Ovary (tissue), 9 donors: ENCODE measurements around the gene SLC6A6. TPM values are rescaled to one million over a fixed set of nuclear protein-coding genes. Genes with fewer than 3 reads are reported as not detected.
A peak's percentile ranks its signal among the peaks of the same experiment; 100 is the strongest.

ENCODE experiments used
- DNase-seq, 5 donors: peaks; one replicate each; pipeline ENCODE4 v3.0.0-alpha.2; 2019 to 2020
- H3K27ac ChIP-seq, 2 donors: fragments of 200-600 bp; one replicate each; pipeline versions ENCODE4 v1.5.1 to v1.8.0; 2019 to 2022
- H3K27me3 ChIP-seq: fragments of 200-600 bp; one replicate; pipeline ENCODE4 v1.8.0; 2022
- H3K36me3 ChIP-seq: fragments of 200-600 bp; sonication (generic); one replicate; pipeline ENCODE4 v1.5.1; 2019
- H3K4me1 ChIP-seq: one replicate; pipeline ENCODE4 v1.8.1; 2013; ENCODE audit warnings: mild to moderate bottlenecking, moderate library complexity; ENCODE audit not compliant: insufficient read depth
- H3K4me3 ChIP-seq: fragments of 200-600 bp; sonication (generic); one replicate; pipeline ENCODE4 v1.5.1; 2017
- H3K9me3 ChIP-seq, 2 donors: fragments of 200-600 bp in 1 of 2; sonication (generic) in 1 of 2; one replicate each; pipeline versions ENCODE4 v1.5.1 to v1.8.1; 2013 to 2019; ENCODE audit warnings: mild to moderate bottlenecking in 1 of 2, moderate library complexity in 1 of 2
- CTCF ChIP-seq, 3 donors: fragments of 450-650 bp in 2 of 3; fragments of 200-600 bp in 1 of 3; IDR thresholded peaks; one replicate each; pipeline versions ENCODE4 v1.5.1 to v1.8.0; 2016 to 2022; ENCODE audit warnings: antibody characterized with exemption in 3 of 3, mild to moderate bottlenecking in 1 of 3
- EP300 ChIP-seq: sonication (generic); formaldehyde crosslinking; IDR thresholded peaks from one replicate; pipeline ENCODE4 v1.6.1; 2017; ENCODE audit warnings: antibody characterized with exemption
- POLR2A ChIP-seq: fragments of 450-650 bp; IDR thresholded peaks from one replicate; pipeline ENCODE4 v1.6.1; 2017; ENCODE audit warnings: antibody characterized with exemption, mild to moderate bottlenecking, moderate library complexity
- WGBS, 3 donors: extraction: QIAGEN DNeasy Blood & Tissue Kit in 1 of 3; methylation state at CpG; one replicate each; pipeline versions ENCODE4 v1.1.5 to v1.1.7; 2013 to 2017; 5-methylcytosine and 5-hydroxymethylcytosine counted together
- intact Hi-C, 4 donors: fragments of 100-400 bp; cut with DNase I; formaldehyde crosslinking; loops; one replicate each; pipeline versions ENCODE4 v1.11.0 to v1.15.1; 2022 to 2023
- polyA plus RNA-seq, 2 donors: library from polyadenylated mRNA; stranded (reverse); fragments of 200-250 nt in 1 of 2; fragments of 350-450 nt in 1 of 2; fragmentation: Illumina TruSeq in 1 of 2; extraction: RNeasy Lipid Tissue Mini Kit (QIAGEN cat#74804) in 1 of 2; gene quantifications; one replicate each; pipeline ENCODE4 v1.2.3, GENCODE V29; 2013 to 2014
- total RNA-seq, 7 donors: library from RNA; depleted of rRNA in 2 of 7; stranded (reverse); fragments of >200 nt in 2 of 7; fragmentation: NEBNext Ultra II Directional in 3 of 7; extraction: Animal tissue kit (Norgen Biotek cat#: 25700) in 3 of 7; gene quantifications; one replicate each; pipeline versions ENCODE4 v1.1.0 to v1.2.4, GENCODE V29; 2016 to 2023
- donor health status: DM: no; HTN: no; CAD: no; lungs with moderate emphysema.
- donor health status: DM: no; HTN: no; CAD: no.
- donor health status: Bipolar disorder and iron deficiency.
- donor health status: DM: yes; HTN: yes; CAD: no.
- donor health status: DM: no; HTN: no; CAD: no.
- donor health status: DM: yes; HTN: yes; CAD: no.

The SLC6A6 gene
- total and polyA plus RNA-seq, 9 donors: 32.5 to 141 (median 80.5) TPM

GRCh38 chr3:14445773-14446172 is 43.4 kb downstream of the SLC6A6 start:
- intact Hi-C loops: no loop called here
- DNase-seq: no peak
- no peaks in the 10 kb centered on the region for H3K36me3 ChIP-seq

GRCh38 chr3:14446988-14447570 is 44.7 kb downstream of the SLC6A6 start:
- Histone ChIP-seq H3K4me1 (peaks cover 17% of the 10 kb centered on the region), H3K4me3 (no peak overlapping the region), H3K27me3 (no peaks in the 10 kb centered on the region), H3K9me3 (no peaks in the 10 kb centered on the region), H3K36me3 (no peaks in the 10 kb centered on the region), H3K27ac (no peak overlapping the region)
- no peak for TF ChIP-seq POLR2A
- TF ChIP-seq CTCF (IDR thresholded peaks at IDR 0.05): no peak
- no peak for TF ChIP-seq EP300
- DNase-seq: no peak
- intact Hi-C loops: no loop called here
- WGBS, 3 donors: 95 to 97% (median 96%) methylated on average over 1 of the region's 1 CpG

More at GRCh38 chr3:14445773-14446172, 43.4 kb downstream of the SLC6A6 start:
- WGBS, 3 donors: 97 to 100% (median 98%) methylated on average over 4 of the region's 4 CpGs
- Histone ChIP-seq H3K9me3 (no peaks in the 10 kb centered on the region), H3K4me3 (no peak overlapping the region), H3K4me1 (peaks cover 6% of the 10 kb centered on the region), H3K27ac (no peak overlapping the region), H3K27me3 (no peaks in the 10 kb centered on the region)
- TF ChIP-seq POLR2A (no peak), CTCF (IDR thresholded peaks at IDR 0.05) (no peak), EP300 (no peak)

GRCh38 chr3:14448063-14448462 is 45.7 kb downstream of the SLC6A6 start:
- peaks cover 22% of the 10 kb centered on the region for H3K4me1 ChIP-seq
- H3K36me3 ChIP-seq: no peaks in the 10 kb centered on the region
- H3K27me3 ChIP-seq: no peaks in the 10 kb centered on the region
- 96 to 99% (median 97%) methylated on average over 4 of the region's 4 CpGs for whole genome bisulfite sequencing, 3 donors
- no peak for DNase-seq
- no peak overlapping the region for H3K4me3 ChIP-seq
- TF ChIP-seq POLR2A: no peak
- TF ChIP-seq EP300: no peak
- TF ChIP-seq CTCF (IDR thresholded peaks at IDR 0.05): no peak
- H3K9me3 ChIP-seq: no peaks in the 10 kb centered on the region
- H3K27ac ChIP-seq: peak overlapping the region in 1 of 2 donors; percentile 30
- intact Hi-C loops: no loop called here

GRCh38 chr3:14448756-14449727 is 46.6 kb downstream of the SLC6A6 start:
- H3K9me3 ChIP-seq: no peaks in the 10 kb centered on the region
- intact Hi-C loops: no loop called here
- TF ChIP-seq EP300 (no peak), CTCF (IDR thresholded peaks at IDR 0.05) (no peak), POLR2A (no peak)
- H3K4me1 ChIP-seq: peaks cover 29% of the 10 kb centered on the region
- no peaks in the 10 kb centered on the region for H3K36me3 ChIP-seq
- WGBS, 3 donors: 84 to 88% (median 86%) methylated on average over 15 of the region's 15 CpGs
- peak overlapping the region; percentile 24 to 30 for H3K27ac ChIP-seq
- no peak for DNase-seq
- no peaks in the 10 kb centered on the region for H3K27me3 ChIP-seq
- no peak overlapping the region for H3K4me3 ChIP-seq
